Suppressor macrophage (primary cell): Measurements from ENCODE around the gene KIDINS220.
"Not testable (repeated sequence)": the region's sequence is repeated elsewhere in the genome, so short reads cannot be mapped to it uniquely, and the experiment has no call there.

Experiments used
- DNase-seq, 4 experiments: peaks; one replicate each; pipeline ENCODE4 v3.0.0-alpha.2; 2020 to 2022

KIDINS220 gene

DNA sequence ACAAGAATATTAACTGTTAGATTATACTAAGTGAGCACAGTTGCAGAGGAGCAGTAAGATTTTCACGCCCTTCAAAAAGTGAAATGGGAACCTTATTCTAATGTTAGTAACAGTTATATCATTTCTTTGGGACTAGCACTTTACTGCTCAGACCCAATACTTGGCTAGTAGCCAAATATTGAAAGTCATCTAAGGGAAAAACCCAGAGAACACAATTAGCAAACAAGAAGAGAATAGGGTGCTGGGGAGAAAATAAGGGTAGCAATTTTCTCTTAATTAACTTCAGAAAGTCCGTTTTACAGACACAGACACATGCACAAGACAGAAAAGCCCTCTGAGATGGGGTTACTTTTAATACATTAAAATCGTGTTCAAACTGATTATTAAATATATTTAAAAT is 83.8 kb downstream of the KIDINS220 start:
- peak in 1 of 4 experiments; percentile 2 for DNase-seq

GRCh38 chr2:8752385-8752784 is 85.0 kb downstream of the KIDINS220 start:
- no peak for DNase-seq

DNA sequence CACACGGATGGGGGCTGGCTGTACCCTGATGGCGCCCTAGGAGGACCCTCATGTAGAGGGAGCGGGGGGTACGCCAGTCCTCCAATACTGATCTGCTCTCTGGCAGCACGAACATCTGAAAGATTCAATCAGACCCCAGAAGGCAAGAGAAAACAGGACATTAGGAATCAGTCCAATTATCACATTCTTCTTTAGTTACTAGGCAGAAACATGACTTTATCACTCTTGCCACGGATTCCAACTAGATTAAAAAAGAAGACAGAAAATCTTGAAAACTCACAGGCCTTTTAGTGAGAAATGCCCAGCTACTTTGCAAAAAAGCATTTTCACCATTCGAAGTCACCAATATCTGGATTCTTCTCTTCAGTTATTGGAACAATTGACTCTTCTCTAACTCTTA is 87.2 kb downstream of the KIDINS220 start:
- no peak for DNase-seq

GRCh38 chr2:8743261-8743660 is 94.2 kb downstream of the KIDINS220 start:
- DNase-seq, result no peak

DNA sequence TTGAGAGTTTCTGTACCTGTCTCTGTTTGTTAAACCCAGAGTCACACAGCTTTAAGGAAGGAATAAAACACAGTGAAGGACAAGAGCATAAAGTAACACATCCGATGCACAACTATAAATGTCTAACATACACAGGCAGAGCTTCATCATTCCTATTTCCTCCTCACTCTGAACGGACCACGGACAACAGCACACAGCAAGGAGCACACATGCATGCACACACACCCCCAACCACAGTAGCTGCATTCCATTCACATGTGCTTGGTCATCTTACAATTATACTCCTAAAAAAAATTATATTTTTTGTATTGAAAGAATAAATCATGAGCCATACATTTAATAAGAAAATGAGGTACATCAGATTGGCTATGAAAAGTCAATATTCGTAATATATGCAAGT is 97.3 kb downstream of the KIDINS220 start:
- no peak for DNase-seq

DNA sequence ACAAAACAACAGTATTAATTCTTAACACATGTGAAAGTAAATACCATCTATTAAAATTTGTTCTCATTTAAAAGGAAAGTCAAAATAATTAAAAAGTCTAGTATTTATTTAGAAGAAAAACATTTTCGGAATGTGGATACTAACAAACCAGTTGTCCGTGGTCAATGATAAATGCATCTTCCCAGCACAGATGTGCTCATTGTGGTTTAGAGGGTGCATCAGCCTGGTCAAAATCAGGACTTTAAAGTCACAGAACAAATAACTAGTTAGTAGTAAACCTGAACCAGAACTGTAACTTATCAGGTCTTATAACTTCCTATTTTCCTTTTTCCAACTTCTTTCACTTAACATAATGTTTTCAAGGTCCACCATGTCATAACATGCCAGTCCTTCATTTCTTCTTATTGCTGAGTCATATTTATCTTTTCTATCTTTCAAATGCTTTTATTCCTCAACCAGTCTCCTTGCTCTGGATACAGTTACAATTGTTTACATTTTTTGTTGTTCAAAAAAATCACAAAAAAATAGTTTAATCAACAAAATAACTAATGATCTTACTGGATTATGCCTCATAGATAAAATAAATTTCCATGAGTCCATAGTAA is 99.7 kb downstream of the KIDINS220 start:
- DNase-seq, result no peak

GRCh38 chr2:8732601-8733000 is 104.8 kb downstream of the KIDINS220 start:
- no peak for DNase-seq

- DNase-seq, result no peak
Observed at GRCh38 chr2:8729939-8730338, 107.5 kb downstream of the KIDINS220 start.

GRCh38 chr2:8729101-8729500 is 108.3 kb downstream of the KIDINS220 start:
- DNase-seq, result not testable (repeated sequence)

GRCh38 chr2:8728305-8729015 is 109.0 kb downstream of the KIDINS220 start:
- no peak for DNase-seq

DNA sequence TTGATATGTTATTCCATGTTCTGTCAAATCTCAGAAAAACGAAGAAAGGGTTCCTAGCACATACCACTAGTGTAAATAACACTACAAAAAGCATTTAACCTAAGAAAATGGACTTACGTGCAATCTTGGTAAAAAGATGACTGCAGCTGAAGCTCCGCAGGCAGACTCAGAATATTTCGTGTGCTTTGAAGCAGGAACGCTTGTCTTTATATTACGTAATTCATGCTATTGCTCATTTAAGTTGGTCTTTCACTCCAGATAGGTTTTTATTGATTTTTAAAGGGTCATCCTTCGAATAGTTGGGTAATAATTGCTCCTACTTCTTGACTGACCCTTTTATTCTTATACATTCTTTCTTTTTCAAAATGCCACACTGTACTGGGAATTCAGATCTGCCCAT is 111.6 kb downstream of the KIDINS220 start:
- DNase-seq, result no peak

DNA sequence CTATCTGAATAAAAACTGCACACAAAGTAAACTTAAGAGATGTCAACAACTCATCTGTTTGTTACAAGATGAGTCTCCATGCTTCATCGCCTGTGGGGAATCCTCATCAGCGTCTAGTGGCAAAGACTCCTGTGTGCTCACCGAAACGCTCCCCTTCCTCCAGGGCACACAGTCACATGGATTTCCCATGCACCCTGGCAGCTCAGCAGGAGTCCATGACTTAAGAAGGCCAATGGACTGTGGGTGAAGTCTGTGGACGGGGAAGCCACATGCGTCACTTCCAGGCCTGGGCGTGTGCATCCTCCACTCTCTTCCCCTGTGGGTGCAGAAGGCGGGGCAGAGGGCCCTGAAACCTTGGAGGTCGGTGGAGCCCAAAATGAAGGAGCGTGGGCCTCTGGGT is 114.4 kb downstream of the KIDINS220 start:
- no peak for DNase-seq

- no peak for DNase-seq
Observed at GRCh38 chr2:8721410-8721809, 116.0 kb downstream of the KIDINS220 start.

- DNase-seq, result no peak
Observed at GRCh38 chr2:8720741-8721140, 116.7 kb downstream of the KIDINS220 start.

DNA sequence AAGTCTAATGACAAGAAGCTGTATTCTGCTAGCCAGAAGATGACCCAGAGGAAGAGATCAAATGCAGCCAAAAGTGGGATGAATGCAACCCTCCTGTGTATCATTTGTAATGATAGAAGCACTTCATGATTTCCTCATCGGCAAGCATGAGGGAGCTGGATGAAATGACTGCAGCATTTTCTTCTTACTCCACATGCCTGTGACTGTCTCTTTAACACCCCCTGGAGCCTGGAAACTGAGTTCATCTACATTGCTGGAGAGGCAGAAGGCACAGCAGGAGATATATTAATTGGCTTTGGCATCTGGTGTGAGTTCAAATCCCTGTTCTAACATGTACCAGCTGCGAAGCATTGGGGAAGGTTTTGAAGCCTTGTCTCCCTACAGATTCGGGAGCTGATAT is 117.9 kb downstream of the KIDINS220 start:
- no peak for DNase-seq

DNA sequence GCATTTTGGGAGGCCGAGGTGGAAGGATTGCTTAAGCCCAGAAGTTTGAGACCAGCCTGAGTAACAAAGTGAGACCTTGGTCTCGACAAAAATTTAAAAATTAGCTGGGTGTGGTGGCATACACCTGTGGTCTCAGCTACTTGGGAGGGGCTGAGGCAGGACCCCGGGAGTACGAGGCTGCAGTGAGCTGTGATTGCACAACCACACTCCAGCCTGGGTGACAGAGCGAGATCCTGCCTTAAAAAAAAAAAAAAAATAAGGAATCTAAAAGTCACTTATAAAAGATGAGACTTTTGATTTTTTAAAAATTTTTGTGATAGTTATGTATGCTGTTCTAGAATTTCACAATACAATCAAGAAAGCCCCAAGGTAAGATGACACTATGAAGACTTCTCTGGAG is 122.4 kb downstream of the KIDINS220 start:
- no peak for DNase-seq

GRCh38 chr2:8714283-8714682 is 123.1 kb downstream of the KIDINS220 start:
- DNase-seq, result no peak

DNA sequence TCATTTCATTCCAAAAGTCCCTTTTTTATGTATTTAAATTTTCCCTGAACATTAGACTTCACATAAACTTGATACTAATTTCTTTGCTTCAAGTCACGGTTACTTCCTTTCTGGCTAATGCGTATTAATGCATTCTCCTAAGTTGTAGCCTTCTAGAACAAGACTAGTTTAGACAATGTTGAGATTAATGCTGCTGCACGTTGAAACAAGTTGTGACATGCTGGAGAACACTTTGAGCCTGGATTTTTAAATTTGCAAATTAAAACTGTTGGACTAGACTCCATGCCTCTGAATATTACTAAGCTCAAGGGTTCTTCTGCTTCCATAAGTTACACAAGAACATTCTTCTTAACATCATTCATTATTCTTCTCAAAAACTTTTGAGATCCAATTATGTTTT is 126.5 kb downstream of the KIDINS220 start:
- no peak for DNase-seq

DNA sequence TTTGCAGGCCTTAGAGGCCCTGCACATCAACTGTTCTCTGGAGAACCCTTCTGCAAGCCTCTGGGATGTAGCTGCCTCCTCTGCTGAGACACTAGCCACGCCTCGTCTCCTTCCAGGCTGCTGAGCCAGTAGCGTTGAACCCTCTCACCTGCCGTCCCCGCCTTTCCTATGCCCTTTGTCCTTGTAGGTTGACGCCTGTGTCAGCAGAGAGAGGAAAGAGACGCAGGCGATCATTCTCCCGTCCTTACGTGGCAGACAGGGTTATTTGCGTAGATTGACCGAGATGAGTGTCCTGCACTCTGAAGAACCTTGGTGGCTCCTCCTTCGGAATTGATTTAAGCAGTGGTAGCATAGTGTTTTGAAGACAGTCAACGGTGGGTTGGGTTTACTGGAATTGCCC is 127.8 kb downstream of the KIDINS220 start:
- DNase-seq, result no peak

- no peak for DNase-seq
Observed at GRCh38 chr2:8704906-8705305, 132.5 kb downstream of the KIDINS220 start.

- no peak for DNase-seq
Observed at GRCh38 chr2:8701681-8702379, 135.6 kb downstream of the KIDINS220 start.

GRCh38 chr2:8699839-8700238 is 137.6 kb downstream of the KIDINS220 start:
- DNase-seq, result no peak

GRCh38 chr2:8697190-8697589 is 140.2 kb downstream of the KIDINS220 start:
- no peak for DNase-seq

DNA sequence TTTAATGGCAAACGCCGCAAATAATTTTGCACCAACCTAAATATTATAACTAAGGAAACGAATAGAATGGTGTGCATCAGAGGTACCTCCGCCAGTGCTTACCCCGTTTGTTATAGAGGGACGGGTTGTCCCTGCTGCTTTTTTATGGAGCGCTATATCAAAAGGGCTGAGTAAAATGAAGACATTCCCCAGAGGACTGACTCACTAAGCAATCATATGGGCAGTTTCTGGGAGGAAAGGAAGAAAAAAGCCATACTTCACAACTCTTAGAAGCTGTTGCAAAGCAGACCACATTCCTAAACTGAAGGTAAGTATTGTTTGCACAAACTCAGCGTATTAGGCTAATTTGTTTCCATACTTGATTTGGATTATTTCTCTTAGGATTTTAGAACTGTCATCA is 142.7 kb downstream of the KIDINS220 start:
- no peak for DNase-seq
